Sciatic nerve (tissue), 2 donors: ENCODE data around the gene MGAT4A. TPM values are rescaled to one million over a fixed set of nuclear protein-coding genes. Genes with fewer than 3 reads are reported as not detected.
"Not testable (repeated sequence)": the region's sequence is repeated elsewhere in the genome, so short reads cannot be mapped to it uniquely, and the experiment has no call there.

Experiments
- ATAC-seq: fragments of 200-7000 bp; cut with Tn5 transposase; one replicate; pipeline ENCODE4 v1.9.1; 2020; ENCODE audit warnings: mild to moderate bottlenecking, moderate library complexity
- DNase-seq: peaks from one replicate; pipeline ENCODE4 v3.0.0-alpha.2; 2020; ENCODE audit warnings: low spot score
- intact Hi-C: fragments of 100-400 bp; cut with DNase I; formaldehyde crosslinking; loops from one replicate; pipeline ENCODE4 v1.14.2; 2022
- total RNA-seq: library from RNA; stranded (reverse); fragmentation: NEBNext Ultra II Directional; extraction: Animal tissue kit (Norgen Biotek cat#: 25700); gene quantifications from one replicate; pipeline ENCODE4 v1.2.1, GENCODE V29; 2021
- donor health status: DM: no; HTN: no; CAD: no.
- donor health status: DM: no; HTN: no; CAD: no.

The MGAT4A gene
- total RNA-seq, 1 donor from 2014 or later = 46.0 TPM

DNA sequence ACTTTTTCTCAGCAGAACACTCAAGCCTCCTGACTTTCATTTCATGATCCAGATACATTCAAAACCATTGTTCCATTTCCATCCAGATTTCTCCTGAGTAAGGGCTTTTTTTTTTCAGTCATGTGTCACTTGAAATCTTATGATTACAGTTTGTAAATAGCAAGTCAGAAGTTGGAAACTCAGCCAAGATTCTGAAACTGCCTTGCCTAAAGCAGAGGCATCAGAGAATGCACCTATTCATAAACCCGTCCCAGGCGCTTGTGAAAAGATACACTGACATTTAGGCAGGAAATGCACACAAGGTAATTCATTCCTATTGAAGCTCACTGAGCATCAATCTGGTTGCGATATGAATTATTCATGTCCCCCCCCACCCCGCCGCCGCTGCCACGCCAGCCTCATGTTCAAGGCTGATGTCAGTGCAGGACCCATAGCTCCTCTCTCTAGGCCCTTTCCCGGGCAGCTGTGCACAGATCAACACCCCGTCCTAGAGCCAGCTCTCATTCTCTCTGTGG lies 30.4 kb upstream of the MGAT4A start:
- DNase-seq = no peak
- intact Hi-C loops = no loop called here
- no peak for ATAC-seq

DNA sequence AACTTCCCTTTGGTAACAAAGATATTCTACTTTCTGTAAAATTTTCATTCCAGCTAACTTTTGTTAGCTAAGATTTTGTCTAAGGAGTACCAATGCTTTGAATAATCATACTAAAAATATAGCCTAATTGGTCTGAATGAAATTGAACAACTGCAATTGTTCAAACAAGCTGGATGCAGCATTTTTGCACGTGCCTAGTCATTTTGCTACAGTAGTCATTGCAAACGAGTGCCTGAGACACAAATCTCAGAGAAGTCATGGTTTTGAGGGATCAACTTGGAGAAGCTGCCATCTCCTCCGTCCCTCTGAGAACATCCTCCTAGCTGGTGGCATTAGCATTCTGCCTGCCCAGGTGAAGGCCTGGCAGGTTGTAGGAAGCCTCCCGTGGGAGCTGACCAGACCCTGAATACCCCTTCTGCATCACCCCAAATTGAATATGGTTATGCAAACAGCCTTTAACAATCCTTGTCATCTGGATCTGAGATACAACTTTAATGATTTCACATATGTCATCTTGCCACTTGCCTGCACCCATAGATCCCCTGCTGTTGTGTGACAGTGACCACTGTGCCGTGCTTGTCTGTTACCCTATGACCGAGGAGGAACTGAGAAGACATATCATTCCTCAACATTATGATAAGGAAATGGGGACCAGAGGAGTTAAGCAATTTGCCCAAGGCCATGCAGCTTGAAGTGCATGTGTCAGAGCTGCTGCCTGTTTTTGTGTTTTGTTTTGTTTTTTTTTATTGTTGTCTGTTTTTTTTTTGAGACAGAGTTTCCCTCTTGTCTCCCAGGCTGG lies 29.1 kb upstream of the MGAT4A start:
- intact Hi-C loops = no loop called here
- no peak for ATAC-seq
- DNase-seq = no peak

DNA sequence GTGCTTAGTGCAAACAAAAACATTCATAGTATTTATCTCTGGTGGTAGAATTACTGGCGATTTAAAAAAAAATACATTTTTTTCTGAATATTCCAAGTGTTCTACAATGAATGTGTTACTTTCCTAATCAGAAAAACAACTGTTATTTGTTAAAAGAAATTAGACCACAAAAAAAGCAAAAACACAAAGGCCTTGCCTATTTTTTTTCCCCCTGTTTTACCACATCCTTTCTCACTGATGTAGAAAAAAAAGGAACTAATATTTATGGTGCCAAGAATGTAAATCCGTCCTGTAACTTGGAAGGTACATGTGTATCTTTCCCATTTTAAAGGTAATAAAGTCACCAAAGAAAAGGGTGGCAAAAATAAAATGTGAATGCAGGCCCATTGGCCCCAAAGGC lies 28.4 kb upstream of the MGAT4A start:
- DNase-seq = no peak
- no peak for ATAC-seq
- intact Hi-C loops = no loop called here

DNA sequence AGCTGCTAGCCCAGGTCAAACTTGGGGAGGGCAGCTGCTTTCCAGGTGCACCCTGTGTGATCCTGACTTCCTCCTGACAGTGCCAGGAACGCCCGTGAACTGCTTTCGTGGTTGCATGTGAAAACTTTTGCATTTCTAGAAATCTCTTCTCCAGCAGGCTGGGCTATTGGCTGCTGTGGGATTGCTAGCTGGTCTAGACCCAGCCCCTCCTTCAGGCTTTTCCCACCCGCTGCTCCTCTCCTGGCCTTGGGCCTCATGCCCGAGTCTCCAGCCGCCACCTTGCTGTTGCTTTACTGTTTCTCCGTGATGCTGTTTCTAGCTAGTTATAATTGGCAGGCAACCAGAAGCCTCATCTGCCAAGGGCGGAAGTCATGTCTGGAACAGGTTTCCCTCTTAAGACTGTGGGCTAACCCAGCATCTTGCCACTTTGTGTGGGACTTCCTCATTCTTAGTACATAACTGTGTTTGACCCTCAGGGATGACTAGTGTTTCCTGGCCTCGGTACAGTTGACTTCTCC lies 27.0 kb upstream of the MGAT4A start:
- DNase-seq (peak; percentile 70), ATAC-seq (peak; percentile 87)
- intact Hi-C loops = no loop called here

DNA sequence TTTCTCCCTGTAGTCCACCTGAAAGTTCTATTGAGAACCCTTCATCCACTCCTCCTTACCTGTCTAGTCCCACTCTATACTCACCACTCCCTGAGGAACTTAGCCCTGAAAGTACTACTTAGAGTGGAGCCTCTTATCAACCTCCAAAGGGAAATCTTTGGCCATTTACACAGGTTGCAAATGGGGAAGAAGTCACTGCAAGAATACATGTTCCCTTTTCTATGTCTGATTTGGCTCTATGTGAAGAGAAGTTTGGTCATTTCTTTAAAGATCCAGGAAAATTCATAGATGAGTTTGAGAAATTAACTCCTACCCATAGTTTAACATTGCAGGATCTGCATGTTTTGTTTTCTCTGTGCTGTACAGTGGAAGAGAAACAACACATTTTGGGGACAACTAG lies 22.9 kb upstream of the MGAT4A start:
- DNase-seq = no peak
- intact Hi-C loops = no loop called here

DNA sequence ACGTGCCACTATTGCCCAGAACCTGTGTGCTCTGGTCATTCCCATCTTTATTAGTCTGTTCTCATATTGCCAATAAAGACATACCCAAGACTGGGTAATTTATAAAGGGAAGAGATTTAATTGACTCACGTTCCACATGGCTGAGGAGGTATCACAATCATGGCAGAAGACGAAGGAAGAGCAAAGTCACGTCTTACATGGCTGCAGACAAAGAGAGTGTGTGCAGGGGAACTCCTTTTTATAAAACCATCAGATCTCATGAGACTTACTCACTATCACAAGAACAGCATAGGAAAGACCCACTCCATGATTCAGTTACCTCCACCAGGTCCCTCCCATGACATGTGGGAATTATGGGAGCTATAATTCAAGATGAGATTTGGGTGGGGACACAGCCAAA lies 21.8 kb upstream of the MGAT4A start:
- DNase-seq, ATAC-seq, intact Hi-C loops: not testable (repeated sequence)

More for the DNA sequence above, 22.9 kb upstream of the MGAT4A start:
- no peak for ATAC-seq

DNA sequence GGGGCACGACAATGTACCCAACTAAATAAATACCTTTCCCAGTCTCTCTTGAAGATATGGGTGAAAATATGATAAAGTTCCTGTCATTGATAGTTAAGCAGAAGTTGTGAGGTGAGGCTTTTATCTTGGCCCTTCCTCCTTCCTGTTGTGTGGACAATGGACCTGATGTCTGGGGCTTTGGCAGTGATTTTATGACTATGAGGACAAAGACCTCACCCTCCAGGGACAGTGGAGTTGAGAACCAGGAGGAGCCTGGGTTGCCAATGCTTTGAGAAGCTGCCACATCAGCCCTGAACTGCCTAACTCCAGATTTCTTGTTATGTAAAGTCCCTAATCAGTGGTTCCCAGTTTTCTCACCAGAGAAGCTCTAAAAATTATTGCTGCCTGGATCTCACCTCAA lies 20.8 kb upstream of the MGAT4A start:
- intact Hi-C loops = no loop called here

DNA sequence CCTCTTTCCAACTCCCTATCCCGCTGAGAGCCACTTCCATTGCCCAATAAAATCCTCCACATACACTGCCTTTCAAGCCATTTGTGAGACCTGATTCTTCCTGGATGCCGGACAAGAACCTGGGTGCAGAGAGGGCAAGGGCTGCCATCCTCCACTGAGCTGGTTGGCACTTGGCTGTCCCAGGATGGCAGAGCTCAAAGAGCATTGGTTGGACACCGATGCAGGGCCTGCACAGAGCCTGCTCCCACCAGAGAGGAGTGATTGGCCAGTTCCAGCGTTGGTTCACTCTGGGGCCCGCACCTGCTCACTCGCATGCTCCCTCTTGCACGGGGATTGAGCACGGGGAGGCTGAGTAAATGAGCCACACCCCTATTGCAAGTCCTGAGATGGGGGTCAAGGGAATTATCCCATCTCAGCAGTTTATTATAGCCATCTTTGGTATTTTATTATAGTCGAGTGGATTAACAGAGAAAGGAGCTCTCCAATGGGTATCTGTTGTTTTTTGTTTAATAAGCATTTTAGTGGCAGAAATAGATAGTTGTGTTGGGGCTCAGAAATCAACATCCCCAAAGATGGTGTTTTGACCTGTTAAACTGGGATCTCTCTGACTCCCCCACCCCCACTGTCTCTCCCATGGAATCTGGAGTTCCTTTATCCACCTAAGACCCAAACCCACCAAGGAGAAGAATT lies 19.8 kb upstream of the MGAT4A start:
- ATAC-seq (no peak), DNase-seq (no peak)
- intact Hi-C loops = no loop called here

More for the DNA sequence above, 20.8 kb upstream of the MGAT4A start:
- DNase-seq (no peak), ATAC-seq (no peak)

DNA sequence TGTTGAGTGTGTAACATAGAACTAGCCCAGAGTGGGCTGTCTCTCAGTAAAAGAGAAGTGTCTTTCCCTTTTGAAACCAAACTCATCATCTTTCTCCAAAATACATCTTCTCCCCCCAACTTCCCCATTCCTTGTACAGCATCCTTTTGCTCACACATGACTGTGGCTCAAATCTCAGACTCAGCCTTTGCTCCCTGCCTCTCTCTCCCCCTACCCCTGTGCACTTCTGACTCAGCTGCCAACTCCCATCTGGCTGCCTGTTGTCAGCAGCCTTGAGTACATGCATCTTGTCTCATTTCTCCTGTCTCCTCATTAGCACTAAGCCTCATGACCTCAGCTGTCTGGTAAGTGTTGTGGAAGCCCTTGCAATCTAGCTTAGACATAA lies 18.1 kb upstream of the MGAT4A start:
- DNase-seq (no peak), ATAC-seq (peak; percentile 92)
- intact Hi-C loops = no loop called here

DNA sequence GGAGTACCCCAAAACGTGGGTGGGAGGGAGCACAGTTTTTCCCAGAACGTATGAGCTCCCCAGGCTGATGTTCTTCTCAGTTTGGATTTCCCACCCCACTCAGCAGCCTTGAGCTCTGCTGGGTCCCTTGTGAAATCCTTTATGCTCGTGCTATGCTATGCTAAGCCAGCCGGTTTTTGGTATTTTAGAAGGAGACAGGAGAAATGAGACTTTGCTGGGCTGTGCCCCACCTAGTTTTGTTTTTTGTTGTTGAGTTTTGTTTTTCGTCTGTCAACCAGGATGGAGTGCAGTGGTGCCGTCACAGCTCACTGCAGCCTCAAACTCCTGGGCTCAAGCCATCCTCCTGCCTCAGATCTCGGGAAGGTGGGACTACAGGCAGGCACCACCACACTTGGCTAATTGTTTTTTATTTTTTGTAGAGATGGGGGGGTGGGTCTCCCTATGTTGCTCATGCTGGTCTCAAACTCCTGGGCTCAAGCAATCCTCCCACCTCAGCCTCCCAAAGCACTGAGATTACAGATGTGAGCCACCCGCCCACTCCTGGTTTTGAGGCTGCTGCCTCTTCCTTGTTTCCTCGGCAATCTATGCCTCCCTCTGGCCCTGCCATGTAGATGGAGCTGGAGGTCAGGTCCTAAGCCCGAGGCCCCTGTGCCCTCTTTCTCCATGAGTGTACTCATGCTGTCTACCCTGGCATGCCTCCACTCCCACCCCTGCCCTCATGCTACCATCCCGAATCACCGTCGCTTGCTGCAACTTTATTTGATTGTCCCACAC lies 17.5 kb upstream of the MGAT4A start:
- ATAC-seq (peak; percentile 21), DNase-seq (no peak)
- intact Hi-C loops = no loop called here

DNA sequence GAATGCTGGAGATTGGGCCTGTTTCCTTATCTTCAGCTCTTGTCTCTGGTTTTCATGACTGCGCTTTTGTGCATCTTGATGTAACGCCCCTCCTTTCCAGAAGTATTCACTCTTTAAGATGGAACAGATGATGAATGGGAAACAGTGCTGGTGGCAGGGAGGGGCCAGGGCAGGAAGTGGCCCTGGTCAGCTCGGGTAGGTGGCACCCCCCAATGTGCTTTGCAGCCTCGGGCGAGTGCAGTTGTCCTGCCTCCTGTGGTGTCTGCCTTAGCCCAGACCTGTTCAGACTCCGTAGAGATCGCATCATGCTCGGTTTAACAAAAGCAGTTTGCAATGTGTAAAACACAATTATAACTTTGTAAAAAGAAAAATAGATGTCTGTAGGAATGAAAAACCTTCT lies 17.0 kb upstream of the MGAT4A start:
- ATAC-seq = no peak
- intact Hi-C loops = no loop called here

DNA sequence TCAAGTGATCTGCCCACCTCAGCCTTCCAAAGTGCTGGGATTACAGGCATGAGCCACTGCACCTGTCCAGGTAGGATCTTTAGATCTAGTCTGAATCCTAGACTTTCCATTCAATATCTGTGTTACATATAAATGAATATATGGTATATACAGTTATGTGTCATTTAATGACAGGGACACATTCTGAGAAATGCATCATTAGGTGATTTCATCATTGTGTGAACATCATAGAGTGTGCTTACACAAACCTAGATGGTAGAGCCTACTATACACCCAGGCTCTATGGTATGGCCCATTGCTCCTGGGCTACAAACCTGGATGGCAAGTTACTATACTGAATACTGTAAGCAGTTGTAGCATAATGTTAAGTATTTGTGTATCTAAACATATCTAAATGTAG lies 15.5 kb upstream of the MGAT4A start:
- DNase-seq (no peak), ATAC-seq (no peak)
- intact Hi-C loops = no loop called here

More for the DNA sequence above, 17.0 kb upstream of the MGAT4A start:
- no peak for DNase-seq

DNA sequence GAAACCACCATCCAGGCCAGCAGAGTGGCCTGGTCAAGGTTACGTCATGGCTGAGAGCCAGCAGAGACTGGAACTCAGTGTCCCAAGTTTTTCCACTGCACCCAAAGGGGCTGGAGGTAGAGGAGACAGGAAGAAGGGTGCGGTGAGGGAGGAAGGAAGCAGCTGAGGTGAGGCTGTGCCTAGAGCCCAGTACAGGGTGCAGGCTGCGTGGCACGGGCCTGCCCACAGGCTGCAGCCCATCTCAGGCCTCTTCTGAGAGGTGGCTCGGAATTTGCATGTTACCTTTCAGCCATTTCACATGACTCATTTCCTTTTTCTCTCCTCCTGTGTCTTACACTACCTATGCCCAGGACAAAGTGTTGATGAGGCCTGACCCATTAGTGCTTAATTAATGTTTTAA lies 13.7 kb upstream of the MGAT4A start:
- DNase-seq (no peak), ATAC-seq (no peak)
- intact Hi-C loops = no loop called here

DNA sequence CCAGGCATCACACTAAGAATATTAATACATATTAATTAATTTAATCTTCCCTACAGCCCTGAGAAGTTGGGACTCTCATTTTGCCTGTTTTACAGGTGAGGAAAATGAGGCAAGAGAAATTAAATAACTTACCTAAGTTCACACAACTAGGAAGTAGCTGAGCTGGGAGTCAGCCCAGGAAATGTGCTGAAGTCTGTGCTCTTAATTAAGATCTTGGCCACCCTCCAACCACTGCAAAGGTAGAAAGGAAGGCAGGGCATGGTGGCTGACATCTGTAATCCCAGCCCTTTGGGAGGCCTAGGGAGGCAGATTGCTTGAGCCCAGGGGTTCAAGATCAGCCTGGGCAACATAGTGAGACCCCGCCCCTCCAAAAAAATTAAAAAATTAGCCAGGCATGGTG lies 12.9 kb upstream of the MGAT4A start:
- ATAC-seq = no peak
- intact Hi-C loops = no loop called here
- no peak for DNase-seq

DNA sequence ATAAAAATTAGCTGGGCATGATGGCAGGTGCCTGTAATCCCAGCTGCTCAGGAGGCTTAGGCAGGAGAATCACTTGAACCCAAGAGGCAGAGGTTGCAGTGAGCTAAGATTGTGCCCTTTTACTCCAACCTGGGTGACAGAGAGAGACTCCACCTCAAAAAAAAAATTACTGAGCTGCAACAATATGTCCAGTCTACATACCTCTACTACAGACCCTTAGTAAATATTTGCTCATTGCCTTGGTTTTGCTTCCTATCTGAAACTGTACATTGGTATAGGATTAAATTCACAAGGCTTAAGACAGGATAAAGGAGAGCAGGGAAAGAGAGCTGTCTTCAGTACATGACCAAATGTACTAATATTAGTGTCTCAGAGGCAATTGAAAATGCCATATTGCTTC lies 8.1 kb upstream of the MGAT4A start:
- intact Hi-C loops = no loop called here
- no peak for DNase-seq
- ATAC-seq = no peak

DNA sequence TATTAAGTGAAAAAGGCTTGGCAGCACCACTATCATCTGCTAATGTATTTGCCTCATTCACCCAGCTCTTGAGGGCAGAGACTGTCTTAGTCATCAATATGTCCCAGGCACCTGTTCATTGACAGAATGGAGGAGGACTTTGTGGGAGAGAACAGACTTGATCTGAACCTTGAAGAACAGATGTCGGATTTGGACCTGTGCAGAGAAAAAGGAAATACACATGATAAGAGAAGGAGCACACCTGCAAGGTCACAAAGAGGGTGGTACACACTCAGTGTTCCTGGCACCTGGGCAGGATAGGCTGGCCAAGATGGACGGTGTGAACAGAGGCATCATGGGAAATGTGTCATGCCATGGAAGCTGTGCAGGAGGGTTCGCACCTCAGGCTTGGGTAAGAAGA lies 7.4 kb upstream of the MGAT4A start:
- ATAC-seq = no peak
- intact Hi-C loops = no loop called here

DNA sequence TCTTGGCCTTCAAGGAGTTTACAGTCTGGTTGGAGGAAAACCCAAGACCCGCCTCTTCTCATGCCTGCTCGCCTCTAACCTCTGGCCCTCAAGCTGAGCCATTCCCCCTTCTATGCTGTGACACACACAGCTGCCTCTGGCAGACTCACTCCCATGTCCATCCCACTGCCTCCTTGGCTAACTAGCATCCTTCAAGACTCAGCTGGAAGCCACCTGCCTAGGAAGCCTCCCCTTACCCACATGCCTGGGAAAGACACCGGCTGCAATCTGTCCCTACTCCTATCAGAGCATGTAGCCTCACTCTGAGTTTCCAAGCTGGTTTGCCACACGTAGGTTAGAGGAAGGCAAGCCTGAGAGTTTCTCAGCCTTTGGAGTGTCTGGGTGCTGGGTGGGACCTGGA lies 6.9 kb upstream of the MGAT4A start:
- intact Hi-C loops = no loop called here
- no peak for ATAC-seq
- no peak for DNase-seq

More for the DNA sequence above, 7.4 kb upstream of the MGAT4A start:
- no peak for DNase-seq

DNA sequence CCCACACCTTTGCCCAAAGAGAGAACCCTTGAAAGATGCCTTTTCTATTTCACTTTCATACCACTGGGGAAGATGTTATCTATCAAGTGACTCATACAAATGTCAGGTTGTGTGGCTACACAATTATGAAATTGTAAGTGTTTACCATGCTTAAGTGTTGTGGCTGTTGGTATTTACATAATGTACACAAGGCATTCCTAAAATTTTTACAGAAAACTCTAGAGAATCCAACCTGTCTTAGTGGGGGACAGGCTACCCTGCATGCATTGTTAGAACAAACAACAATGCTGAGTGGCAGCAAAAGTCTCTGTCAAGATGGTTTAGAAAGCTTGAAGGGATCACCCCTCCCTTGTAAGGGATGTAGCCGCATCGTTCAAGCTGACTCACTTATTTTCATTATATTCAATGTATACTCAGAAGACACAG lies 5.5 kb upstream of the MGAT4A start:
- ATAC-seq (no peak), DNase-seq (no peak)
- intact Hi-C loops = no loop called here

DNA sequence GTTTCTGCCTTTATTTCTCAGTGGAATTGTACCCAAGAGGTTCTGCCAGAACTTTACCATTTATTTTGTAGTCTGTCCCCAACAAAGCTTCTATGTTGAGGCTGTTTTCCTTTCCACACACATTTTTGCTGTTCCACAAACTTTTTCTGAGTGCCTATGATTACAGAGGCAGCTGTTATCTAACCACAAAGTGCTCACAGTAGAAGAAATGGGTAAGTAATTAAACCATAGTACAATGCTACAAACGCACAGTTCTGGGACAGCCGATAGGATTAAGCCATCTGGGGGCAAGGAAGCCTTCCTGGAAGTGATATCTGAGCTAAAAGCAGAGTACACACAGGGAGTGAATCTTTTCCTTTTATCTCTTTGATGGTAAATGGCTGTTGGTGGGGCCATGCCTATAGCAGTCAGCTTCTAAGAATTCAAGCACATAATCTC lies 3.9 kb upstream of the MGAT4A start:
- no peak for ATAC-seq
- intact Hi-C loops = no loop called here
- DNase-seq = no peak
